SK-N-SH treated with all-trans-retinoic acid at 6 μM for 48 hours (cell line): ENCODE measurements around the gene TAOK2.
A peak's percentile ranks its signal among the peaks of the same experiment; 100 is the strongest.

Source experiments
- ATAC-seq: fragments of 200-7000 bp; cut with Tn5 transposase; 3 replicates; pipeline ENCODE4 v1.9.1; 2020; ENCODE audit warnings: mild to moderate bottlenecking, moderate library complexity
- ARNTL ChIP-seq: fragments of 450-650 bp; formaldehyde crosslinking; IDR thresholded peaks from 2 replicates; pipeline ENCODE4 v1.5.0; 2020; ENCODE audit warnings: low read depth, mild to moderate bottlenecking, moderate library complexity, borderline replicate concordance
- BACH2 ChIP-seq: fragments of 250-450 bp; sonication (Bioruptor Pico); IDR thresholded peaks from 2 replicates; pipeline ENCODE4 v1.9.0; 2021; ENCODE audit warnings: mild to moderate bottlenecking, borderline replicate concordance
- CSDC2 ChIP-seq: fragments of 250-450 bp; sonication (Bioruptor Pico); IDR thresholded peaks from 2 replicates; pipeline ENCODE4 v1.5.0; 2020; ENCODE audit warnings: mild to moderate bottlenecking, moderate library complexity
- ESRRG ChIP-seq: fragments of 250-450 bp; sonication (Bioruptor Pico); IDR thresholded peaks from 2 replicates; pipeline ENCODE4 v1.6.1; 2021; ENCODE audit warnings: mild to moderate bottlenecking
- GLIS3 ChIP-seq: fragments of 250-450 bp; sonication (Bioruptor Pico); IDR thresholded peaks from 2 replicates; pipeline ENCODE4 v1.5.0; 2020; ENCODE audit warnings: mild to moderate bottlenecking, moderate library complexity
- ISL1 ChIP-seq: fragments of 250-450 bp; sonication (Bioruptor Pico); IDR thresholded peaks from 2 replicates; pipeline ENCODE4 v2.1.2; 2022; ENCODE audit warnings: mild to moderate bottlenecking, moderate library complexity
- OSR1 ChIP-seq: fragments of 250-450 bp; sonication (Bioruptor Pico); IDR thresholded peaks from 2 replicates; pipeline ENCODE4 v1.8.0; 2022; ENCODE audit warnings: moderate library complexity, mild to moderate bottlenecking, inconsistent platforms
- PPARA ChIP-seq: fragments of 250-450 bp; sonication (Bioruptor Pico); IDR thresholded peaks from 2 replicates; pipeline ENCODE4 v1.5.0; 2020; ENCODE audit warnings: mild to moderate bottlenecking, borderline replicate concordance
- RARB ChIP-seq: fragments of 250-450 bp; sonication (Bioruptor Pico); IDR thresholded peaks from 2 replicates; pipeline ENCODE4 v1.8.0; 2021; ENCODE audit warnings: mild to moderate bottlenecking, moderate library complexity
- SNAI2 ChIP-seq: fragments of 250-450 bp; sonication (Bioruptor Pico); IDR thresholded peaks from 2 replicates; pipeline ENCODE4 v1.5.0; 2020; ENCODE audit warnings: mild to moderate bottlenecking, moderate library complexity
- TCF4 ChIP-seq: fragments of 250-450 bp; sonication (Bioruptor Pico); IDR thresholded peaks from 2 replicates; pipeline ENCODE4 v1.8.0; 2021; ENCODE audit warnings: mild to moderate bottlenecking, moderate library complexity, borderline replicate concordance
- TOX ChIP-seq: fragments of 250-450 bp; sonication (Bioruptor Pico); IDR thresholded peaks from 2 replicates; pipeline ENCODE4 v1.8.0; 2021; ENCODE audit warnings: mild to moderate bottlenecking, moderate library complexity, borderline replicate concordance
- ZC3H10 ChIP-seq: fragments of 250-450 bp; sonication (Bioruptor Pico); IDR thresholded peaks from 2 replicates; pipeline ENCODE4 v1.5.1; 2021; ENCODE audit warnings: mild to moderate bottlenecking, moderate library complexity
- ZFP3 ChIP-seq: fragments of 250-450 bp; sonication (Bioruptor Pico); IDR thresholded peaks from 2 replicates; pipeline ENCODE4 v1.5.0; 2020; ENCODE audit warnings: mild to moderate bottlenecking, moderate library complexity
- ZFP30 ChIP-seq: fragments of 450-650 bp; formaldehyde crosslinking; IDR thresholded peaks from 2 replicates; pipeline ENCODE4 v1.5.0; 2022; ENCODE audit warnings: mild to moderate bottlenecking, moderate library complexity
- ZNF565 ChIP-seq: fragments of 450-650 bp; formaldehyde crosslinking; conservative IDR thresholded peaks from 2 replicates; pipeline ENCODE4 v1.5.0; 2020; ENCODE audit warnings: low read depth, mild to moderate bottlenecking, moderate library complexity
- ZNF70 ChIP-seq: fragments of 450-650 bp; formaldehyde crosslinking; IDR thresholded peaks from 2 replicates; pipeline ENCODE4 v1.5.0; 2020; ENCODE audit warnings: mild to moderate bottlenecking, moderate library complexity
- ZNF8 ChIP-seq: fragments of 450-650 bp; formaldehyde crosslinking; IDR thresholded peaks from 2 replicates; pipeline ENCODE4 v1.5.0; 2020; ENCODE audit warnings: mild to moderate bottlenecking, moderate library complexity
- TF ChIP-seq, protein P1 (sequence below): fragments of 250-450 bp; sonication (Bioruptor Pico); IDR thresholded peaks from 2 replicates; pipeline ENCODE4 v1.5.0; 2020; ENCODE audit warnings: mild to moderate bottlenecking, moderate library complexity
- TF ChIP-seq, protein P2 (sequence below): fragments of 250-450 bp; sonication (Bioruptor Pico); IDR thresholded peaks from 2 replicates; pipeline ENCODE4 v1.8.0; 2020; ENCODE audit warnings: mild to moderate bottlenecking, moderate library complexity, borderline replicate concordance
- TF ChIP-seq, protein P3 (sequence below): fragments of 250-450 bp; sonication (Bioruptor Pico); IDR thresholded peaks from 2 replicates; pipeline ENCODE4 v1.5.1; 2020; ENCODE audit warnings: low read depth, mild to moderate bottlenecking, moderate library complexity
- TF ChIP-seq, protein P4 (sequence below): fragments of 250-450 bp; sonication (Bioruptor Pico); IDR thresholded peaks from 2 replicates; pipeline ENCODE4 v1.5.1; 2021; ENCODE audit warnings: mild to moderate bottlenecking, moderate library complexity
- TF ChIP-seq, protein P5 (sequence below): fragments of 250-450 bp; sonication (Bioruptor Pico); IDR thresholded peaks from 2 replicates; pipeline ENCODE4 v1.8.0; 2021; ENCODE audit warnings: low read depth, mild to moderate bottlenecking, moderate library complexity, borderline replicate concordance

TAOK2 gene

DNA sequence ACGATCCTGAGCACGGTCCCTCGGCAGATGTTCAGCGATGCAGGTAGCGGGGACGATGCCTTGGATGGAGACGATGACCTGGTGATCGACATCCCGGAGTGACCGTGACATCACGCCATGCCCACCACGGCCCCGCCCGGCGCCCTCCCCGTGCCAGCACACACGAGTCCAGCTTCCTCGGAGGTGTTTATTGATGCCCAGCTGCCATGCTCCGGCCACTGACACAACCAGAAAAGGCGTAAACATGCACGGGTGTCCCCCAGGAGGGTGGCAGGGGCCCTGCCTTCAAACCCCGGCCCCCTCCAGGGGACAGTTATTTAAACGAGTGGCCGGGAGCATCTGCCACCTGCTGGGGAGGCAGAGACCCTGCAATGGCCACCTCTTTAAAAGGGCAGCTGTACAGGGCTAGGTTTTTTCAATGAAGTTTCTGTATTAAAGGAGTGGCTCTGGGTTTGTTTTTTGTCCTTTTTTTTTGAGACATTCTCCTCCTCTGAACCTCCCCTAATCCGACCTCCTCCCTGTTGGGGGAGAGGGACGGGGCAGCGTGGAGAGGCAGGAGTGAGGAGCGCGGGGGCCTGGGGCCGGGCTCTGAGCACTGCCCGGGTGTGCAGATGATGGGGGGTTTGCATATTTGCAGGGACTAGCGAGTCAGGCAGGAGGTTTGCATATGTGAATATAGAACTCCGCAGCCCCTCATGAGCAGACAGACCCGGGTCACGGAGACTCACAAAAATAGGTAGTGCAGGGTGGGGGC lies 31.9 kb downstream of the TAOK2 start:
- TF ChIP-seq CSDC2 (CRISPR knock-in tag) (no peak), ZNF8 (CRISPR knock-in tag) (no peak), PPARA (no peak), ZNF565 (no peak), ZC3H10 (no peak), TOX (CRISPR knock-in tag) (no peak), RARB (CRISPR knock-in tag) (no peak), SNAI2 (CRISPR knock-in tag) (no peak), ZNF70 (CRISPR knock-in tag) (no peak), BACH2 (CRISPR knock-in tag) (no peak), GLIS3 (CRISPR knock-in tag) (no peak), OSR1 (CRISPR knock-in tag) (no peak), ZFP30 (CRISPR knock-in tag) (no peak), ZFP3 (no peak), ISL1 (CRISPR knock-in tag) (no peak), ARNTL (CRISPR knock-in tag) (no peak)
- TF ChIP-seq, protein P1, sequence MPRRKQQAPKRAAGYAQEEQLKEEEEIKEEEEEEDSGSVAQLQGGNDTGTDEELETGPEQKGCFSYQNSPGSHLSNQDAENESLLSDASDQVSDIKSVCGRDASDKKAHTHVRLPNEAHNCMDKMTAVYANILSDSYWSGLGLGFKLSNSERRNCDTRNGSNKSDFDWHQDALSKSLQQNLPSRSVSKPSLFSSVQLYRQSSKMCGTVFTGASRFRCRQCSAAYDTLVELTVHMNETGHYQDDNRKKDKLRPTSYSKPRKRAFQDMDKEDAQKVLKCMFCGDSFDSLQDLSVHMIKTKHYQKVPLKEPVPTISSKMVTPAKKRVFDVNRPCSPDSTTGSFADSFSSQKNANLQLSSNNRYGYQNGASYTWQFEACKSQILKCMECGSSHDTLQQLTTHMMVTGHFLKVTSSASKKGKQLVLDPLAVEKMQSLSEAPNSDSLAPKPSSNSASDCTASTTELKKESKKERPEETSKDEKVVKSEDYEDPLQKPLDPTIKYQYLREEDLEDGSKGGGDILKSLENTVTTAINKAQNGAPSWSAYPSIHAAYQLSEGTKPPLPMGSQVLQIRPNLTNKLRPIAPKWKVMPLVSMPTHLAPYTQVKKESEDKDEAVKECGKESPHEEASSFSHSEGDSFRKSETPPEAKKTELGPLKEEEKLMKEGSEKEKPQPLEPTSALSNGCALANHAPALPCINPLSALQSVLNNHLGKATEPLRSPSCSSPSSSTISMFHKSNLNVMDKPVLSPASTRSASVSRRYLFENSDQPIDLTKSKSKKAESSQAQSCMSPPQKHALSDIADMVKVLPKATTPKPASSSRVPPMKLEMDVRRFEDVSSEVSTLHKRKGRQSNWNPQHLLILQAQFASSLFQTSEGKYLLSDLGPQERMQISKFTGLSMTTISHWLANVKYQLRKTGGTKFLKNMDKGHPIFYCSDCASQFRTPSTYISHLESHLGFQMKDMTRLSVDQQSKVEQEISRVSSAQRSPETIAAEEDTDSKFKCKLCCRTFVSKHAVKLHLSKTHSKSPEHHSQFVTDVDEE = no peak
- TF ChIP-seq, protein P2, sequence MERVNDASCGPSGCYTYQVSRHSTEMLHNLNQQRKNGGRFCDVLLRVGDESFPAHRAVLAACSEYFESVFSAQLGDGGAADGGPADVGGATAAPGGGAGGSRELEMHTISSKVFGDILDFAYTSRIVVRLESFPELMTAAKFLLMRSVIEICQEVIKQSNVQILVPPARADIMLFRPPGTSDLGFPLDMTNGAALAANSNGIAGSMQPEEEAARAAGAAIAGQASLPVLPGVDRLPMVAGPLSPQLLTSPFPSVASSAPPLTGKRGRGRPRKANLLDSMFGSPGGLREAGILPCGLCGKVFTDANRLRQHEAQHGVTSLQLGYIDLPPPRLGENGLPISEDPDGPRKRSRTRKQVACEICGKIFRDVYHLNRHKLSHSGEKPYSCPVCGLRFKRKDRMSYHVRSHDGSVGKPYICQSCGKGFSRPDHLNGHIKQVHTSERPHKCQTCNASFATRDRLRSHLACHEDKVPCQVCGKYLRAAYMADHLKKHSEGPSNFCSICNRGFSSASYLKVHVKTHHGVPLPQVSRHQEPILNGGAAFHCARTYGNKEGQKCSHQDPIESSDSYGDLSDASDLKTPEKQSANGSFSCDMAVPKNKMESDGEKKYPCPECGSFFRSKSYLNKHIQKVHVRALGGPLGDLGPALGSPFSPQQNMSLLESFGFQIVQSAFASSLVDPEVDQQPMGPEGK = no peak
- TF ChIP-seq, protein P3, sequence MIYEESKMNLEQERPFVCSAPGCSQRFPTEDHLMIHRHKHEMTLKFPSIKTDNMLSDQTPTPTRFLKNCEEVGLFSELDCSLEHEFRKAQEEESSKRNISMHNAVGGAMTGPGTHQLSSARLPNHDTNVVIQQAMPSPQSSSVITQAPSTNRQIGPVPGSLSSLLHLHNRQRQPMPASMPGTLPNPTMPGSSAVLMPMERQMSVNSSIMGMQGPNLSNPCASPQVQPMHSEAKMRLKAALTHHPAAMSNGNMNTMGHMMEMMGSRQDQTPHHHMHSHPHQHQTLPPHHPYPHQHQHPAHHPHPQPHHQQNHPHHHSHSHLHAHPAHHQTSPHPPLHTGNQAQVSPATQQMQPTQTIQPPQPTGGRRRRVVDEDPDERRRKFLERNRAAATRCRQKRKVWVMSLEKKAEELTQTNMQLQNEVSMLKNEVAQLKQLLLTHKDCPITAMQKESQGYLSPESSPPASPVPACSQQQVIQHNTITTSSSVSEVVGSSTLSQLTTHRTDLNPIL = no peak
- peak; percentile 76 for ATAC-seq

DNA sequence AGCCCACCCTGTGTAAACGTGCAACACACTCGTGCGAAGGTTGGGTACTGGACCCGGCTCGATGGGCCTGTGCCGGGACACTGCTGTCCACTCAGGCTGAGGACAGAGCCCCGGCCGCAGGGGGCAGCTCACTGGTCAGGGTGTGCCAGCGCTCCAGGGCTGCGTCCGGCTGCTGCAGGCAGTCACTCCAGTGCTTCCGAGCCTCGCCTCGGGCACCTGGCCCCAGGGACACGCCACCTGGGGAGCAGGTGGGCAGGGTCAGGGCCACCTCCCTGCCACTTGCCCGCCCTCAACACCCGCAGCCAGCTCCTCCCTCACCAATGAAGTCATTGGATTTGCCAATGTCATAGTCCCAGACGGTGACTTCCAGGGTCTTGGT lies 32.4 kb downstream of the TAOK2 start:
- TF ChIP-seq, protein P4, sequence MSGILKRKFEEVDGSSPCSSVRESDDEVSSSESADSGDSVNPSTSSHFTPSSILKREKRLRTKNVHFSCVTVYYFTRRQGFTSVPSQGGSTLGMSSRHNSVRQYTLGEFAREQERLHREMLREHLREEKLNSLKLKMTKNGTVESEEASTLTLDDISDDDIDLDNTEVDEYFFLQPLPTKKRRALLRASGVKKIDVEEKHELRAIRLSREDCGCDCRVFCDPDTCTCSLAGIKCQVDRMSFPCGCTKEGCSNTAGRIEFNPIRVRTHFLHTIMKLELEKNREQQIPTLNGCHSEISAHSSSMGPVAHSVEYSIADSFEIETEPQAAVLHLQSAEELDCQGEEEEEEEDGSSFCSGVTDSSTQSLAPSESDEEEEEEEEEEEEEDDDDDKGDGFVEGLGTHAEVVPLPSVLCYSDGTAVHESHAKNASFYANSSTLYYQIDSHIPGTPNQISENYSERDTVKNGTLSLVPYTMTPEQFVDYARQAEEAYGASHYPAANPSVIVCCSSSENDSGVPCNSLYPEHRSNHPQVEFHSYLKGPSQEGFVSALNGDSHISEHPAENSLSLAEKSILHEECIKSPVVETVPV (CRISPR knock-in tag) = no peak
- TF ChIP-seq SNAI2 (CRISPR knock-in tag) = no peak
- TF ChIP-seq ISL1 (CRISPR knock-in tag) = no peak
- TF ChIP-seq ESRRG = no peak
- no peak for TF ChIP-seq PPARA
- TF ChIP-seq RARB (CRISPR knock-in tag) = no peak
- no peak for TF ChIP-seq ZNF8 (CRISPR knock-in tag)
- no peak for TF ChIP-seq CSDC2 (CRISPR knock-in tag)
- no peak for TF ChIP-seq ZFP3
- no peak for TF ChIP-seq BACH2 (CRISPR knock-in tag)
- TF ChIP-seq ZC3H10 = no peak
- no peak for TF ChIP-seq ZFP30 (CRISPR knock-in tag)
- TF ChIP-seq, protein P5, sequence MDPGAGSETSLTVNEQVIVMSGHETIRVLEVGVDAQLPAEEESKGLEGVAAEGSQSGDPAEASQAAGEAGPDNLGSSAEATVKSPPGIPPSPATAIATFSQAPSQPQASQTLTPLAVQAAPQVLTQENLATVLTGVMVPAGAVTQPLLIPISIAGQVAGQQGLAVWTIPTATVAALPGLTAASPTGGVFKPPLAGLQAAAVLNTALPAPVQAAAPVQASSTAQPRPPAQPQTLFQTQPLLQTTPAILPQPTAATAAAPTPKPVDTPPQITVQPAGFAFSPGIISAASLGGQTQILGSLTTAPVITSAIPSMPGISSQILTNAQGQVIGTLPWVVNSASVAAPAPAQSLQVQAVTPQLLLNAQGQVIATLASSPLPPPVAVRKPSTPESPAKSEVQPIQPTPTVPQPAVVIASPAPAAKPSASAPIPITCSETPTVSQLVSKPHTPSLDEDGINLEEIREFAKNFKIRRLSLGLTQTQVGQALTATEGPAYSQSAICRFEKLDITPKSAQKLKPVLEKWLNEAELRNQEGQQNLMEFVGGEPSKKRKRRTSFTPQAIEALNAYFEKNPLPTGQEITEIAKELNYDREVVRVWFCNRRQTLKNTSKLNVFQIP = no peak
- TF ChIP-seq TCF4 (CRISPR knock-in tag) = no peak
- no peak for TF ChIP-seq GLIS3 (CRISPR knock-in tag)
- TF ChIP-seq OSR1 (CRISPR knock-in tag) = no peak
- TF ChIP-seq, protein P2 = no peak
- no peak for ATAC-seq
